Mucosa of descending colon (tissue), 3 donors: ENCODE data around the gene P2RX6. TPM values are rescaled to one million over a fixed set of nuclear protein-coding genes. Genes with fewer than 3 reads are reported as not detected.

Experiments used
- ATAC-seq: fragments of 200-7000 bp; cut with Tn5 transposase; one replicate; pipeline ENCODE4 v1.9.1; 2020; ENCODE audit warnings: mild to moderate bottlenecking, moderate library complexity
- DNase-seq, 3 donors: peaks; one replicate each; pipeline ENCODE4 v3.0.0-alpha.2; 2020
- H3K36me3 ChIP-seq: fragments of 200-600 bp; one replicate; pipeline ENCODE4 v1.8.0; 2021; ENCODE audit warnings: low read depth, mild to moderate bottlenecking
- H3K4me1 ChIP-seq: fragments of 200-600 bp; one replicate; pipeline ENCODE4 v1.8.0; 2021; ENCODE audit warnings: low read depth, mild to moderate bottlenecking
- H3K4me3 ChIP-seq: fragments of 200-600 bp; one replicate; pipeline ENCODE4 v1.8.0; 2021; ENCODE audit warnings: mild to moderate bottlenecking
- H3K9me3 ChIP-seq: fragments of 200-600 bp; one replicate; pipeline ENCODE4 v1.8.0; 2021; ENCODE audit warnings: mild to moderate bottlenecking
- CTCF ChIP-seq: fragments of 200-600 bp; IDR thresholded peaks from one replicate; pipeline ENCODE4 v1.8.0; 2022; ENCODE audit warnings: antibody characterized with exemption, mild to moderate bottlenecking
- intact Hi-C, 2 donors: fragments of 100-400 bp; cut with DNase I in 1 of 2; cut with micrococcal nuclease in 1 of 2; formaldehyde crosslinking; loops; one replicate each; pipeline versions ENCODE4 v1.11.0 to v1.11.1; 2022; cut with DNase I, micrococcal nuclease
- total RNA-seq, 3 donors: library from RNA; stranded (reverse); fragmentation: NEBNext Ultra II Directional in 2 of 3; extraction: Animal tissue kit (Norgen Biotek cat#: 25700) in 2 of 3; gene quantifications; one replicate each; pipeline versions ENCODE4 v1.2.1 to v1.2.4, GENCODE V29; 2021 to 2023
- donor health status: DM: no; HTN: no; CAD: no; lungs with moderate emphysema.
- donor health status: DM: no; HTN: no; CAD: no.
- donor health status: DM: no; HTN: yes; CAD: no.

The P2RX6 gene
- total RNA-seq, 3 donors from 2014 or later, result 1.4 to 1.6 (median 1.4) TPM

- Histone ChIP-seq H3K9me3 (no peaks in the 10 kb centered on the region), H3K4me1 (peaks cover 21% of the 10 kb centered on the region), H3K36me3 (no peaks in the 10 kb centered on the region), H3K4me3 (no peak overlapping the region)
- ATAC-seq, result no peak
- DNase-seq, result no peak
- intact Hi-C loops, result no loop called here
- TF ChIP-seq CTCF, result no peak
These were observed 3.3 kb downstream of the P2RX6 start for GRCh38 chr22:21018314-21018713.

- ATAC-seq, result no peak
These were observed 6.0 kb downstream of the P2RX6 start for GRCh38 chr22:21020802-21021429.

GRCh38 chr22:21022507-21022906 is 7.5 kb downstream of the P2RX6 start:
- H3K4me3 ChIP-seq, result no peak overlapping the region
- DNase-seq, result no peak
- H3K4me1 ChIP-seq, result no peaks in the 10 kb centered on the region
- no peak for TF ChIP-seq CTCF
- ATAC-seq, result no peak
- H3K36me3 ChIP-seq, result no peaks in the 10 kb centered on the region
- no peaks in the 10 kb centered on the region for H3K9me3 ChIP-seq
- intact Hi-C loops, result no loop called here

More at GRCh38 chr22:21020802-21021429, 6.0 kb downstream of the P2RX6 start:
- TF ChIP-seq CTCF, result no peak
- intact Hi-C loops, result no loop called here
- no peaks in the 10 kb centered on the region for H3K4me1 ChIP-seq
- no peaks in the 10 kb centered on the region for H3K9me3 ChIP-seq
- H3K4me3 ChIP-seq, result no peak overlapping the region
- DNase-seq, result no peak
- no peaks in the 10 kb centered on the region for H3K36me3 ChIP-seq

- H3K4me3 ChIP-seq, result no peak overlapping the region
- H3K4me1 ChIP-seq, result no peaks in the 10 kb centered on the region
- TF ChIP-seq CTCF, result no peak
- H3K9me3 ChIP-seq, result no peaks in the 10 kb centered on the region
- ATAC-seq, result no peak
- intact Hi-C loops, result no loop called here
- no peak for DNase-seq
- no peaks in the 10 kb centered on the region for H3K36me3 ChIP-seq
These were observed 8.1 kb downstream of the P2RX6 start for GRCh38 chr22:21022955-21023614.

- Histone ChIP-seq H3K4me3 (no peak overlapping the region), H3K9me3 (no peaks in the 10 kb centered on the region), H3K36me3 (no peaks in the 10 kb centered on the region), H3K4me1 (no peaks in the 10 kb centered on the region)
- intact Hi-C loops, result no loop called here
- TF ChIP-seq CTCF, result no peak
- ATAC-seq (peak; percentile 41), DNase-seq (no peak)
These were observed 10.3 kb downstream of the P2RX6 start for GRCh38 chr22:21025266-21025665.
